Fibroblast of skin of back (primary cell): ENCODE data around the gene TRPV2.

Source experiments
- DNase-seq: peaks from one replicate; pipeline ENCODE4 v3.0.0-alpha.2; 2013

TRPV2 gene

DNA sequence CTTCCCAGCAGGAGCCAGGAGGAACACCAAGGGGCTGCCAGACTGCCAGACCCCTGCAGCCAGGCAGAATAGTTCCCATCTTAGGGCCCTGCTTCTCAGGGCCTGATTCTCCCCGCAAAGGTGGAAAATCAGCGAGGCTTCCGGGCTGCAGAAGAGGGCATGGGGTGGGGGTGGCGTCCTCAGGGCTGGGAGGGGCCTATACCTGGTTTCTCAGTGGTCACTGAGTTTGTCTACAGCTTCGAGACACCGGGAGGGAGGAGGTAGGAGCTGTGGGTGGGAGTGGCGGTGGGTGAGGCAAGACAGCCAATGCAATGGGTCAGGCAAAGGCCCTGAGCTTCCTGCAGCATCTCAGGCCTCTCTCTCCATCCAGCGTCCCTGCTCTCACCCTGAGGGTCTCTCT, 62.3 kb downstream of the TRPV2 start:
- no peak for DNase-seq

- no peak for DNase-seq
Measured at GRCh38 chr17:16478649-16479048, 63.3 kb downstream of the TRPV2 start.

DNA sequence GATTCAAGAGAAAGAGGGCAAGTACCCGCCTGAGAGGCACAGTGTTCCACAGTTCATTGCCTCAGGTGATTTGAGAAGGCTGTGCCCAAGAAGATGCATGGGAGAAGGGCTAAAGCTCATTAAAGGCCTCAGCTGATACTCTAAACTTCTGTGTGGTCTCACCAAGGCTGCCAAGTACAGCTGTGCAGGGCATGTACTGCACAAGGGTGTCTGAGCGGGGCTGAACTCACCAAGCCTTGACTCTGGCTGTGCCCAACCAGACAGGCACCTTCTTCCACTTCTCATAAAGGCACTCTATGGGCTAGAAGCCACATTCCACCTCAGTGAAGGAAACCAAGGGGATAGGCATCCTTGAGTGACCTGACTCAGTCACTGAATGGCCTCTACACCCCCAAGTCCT, 63.9 kb downstream of the TRPV2 start:
- DNase-seq = no peak

DNA sequence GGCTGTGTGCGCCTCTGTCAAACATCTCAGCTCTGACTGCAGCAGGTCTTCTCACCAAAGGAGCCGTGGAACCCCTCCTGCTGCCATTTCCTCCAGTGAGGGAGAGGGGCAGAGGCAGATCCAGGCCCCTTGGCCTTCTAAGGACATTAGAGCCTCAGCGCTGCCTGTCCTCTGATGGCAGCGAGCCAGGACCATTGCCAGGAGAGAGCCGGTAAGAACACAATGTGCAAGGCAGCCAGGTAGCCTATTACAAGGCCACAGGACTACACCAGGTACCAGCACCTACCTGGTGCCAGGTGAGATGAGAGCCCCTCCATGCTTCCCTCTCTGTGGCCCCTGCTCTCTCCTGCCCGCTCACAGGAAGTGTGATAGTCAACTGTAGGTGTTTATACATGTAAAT, 65.6 kb downstream of the TRPV2 start:
- DNase-seq = no peak

DNA sequence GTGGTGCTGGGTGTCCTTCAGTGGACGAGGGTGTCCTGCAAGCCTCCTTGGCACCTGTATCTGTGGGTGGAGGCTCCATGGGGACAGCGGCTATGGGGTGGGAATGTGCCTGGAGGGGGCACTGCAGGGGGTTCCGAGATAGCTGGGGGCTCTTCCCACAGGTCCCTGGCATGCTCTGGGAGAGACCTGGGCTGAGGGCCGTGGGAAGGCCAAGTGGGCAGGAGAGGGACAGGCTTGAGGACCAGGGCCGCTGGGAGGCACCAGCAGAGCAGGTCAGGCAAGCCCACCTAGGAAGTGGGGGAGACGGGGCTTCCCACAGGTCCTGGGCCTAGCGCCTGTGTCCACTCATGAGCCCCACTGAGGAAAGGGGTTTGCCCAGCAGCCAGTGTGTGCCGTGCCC, 66.9 kb downstream of the TRPV2 start:
- DNase-seq = no peak

DNA sequence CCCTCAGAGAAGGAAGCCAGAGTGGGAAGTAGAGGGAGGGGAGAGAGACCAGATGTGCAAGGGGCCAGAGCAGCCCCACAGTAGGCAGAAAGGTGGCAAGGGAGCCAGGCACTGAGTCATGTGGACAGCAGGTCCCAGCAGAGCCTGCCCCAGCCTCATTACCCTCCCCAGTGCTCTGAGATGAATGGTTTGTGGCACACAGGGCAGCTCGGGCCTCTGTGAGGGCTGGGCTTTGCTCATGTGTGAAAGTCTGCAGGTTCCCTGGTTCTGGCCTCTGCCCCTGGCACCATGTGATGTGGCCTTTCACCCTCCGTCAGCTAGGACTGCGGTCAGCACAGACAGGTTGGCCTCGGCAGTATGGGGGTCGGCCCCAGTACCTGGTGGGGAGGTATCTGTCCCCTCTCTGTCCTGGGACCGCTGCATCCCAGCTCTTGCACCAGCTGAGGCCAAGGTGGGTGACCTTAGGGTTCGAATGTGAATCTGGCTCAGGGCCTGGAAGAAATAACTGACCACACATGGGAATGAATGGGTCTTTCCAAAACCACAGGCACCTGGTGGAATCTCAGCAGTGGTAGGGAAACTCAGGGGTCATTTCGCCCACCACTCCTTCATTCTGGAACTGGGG, 67.8 kb downstream of the TRPV2 start:
- DNase-seq = no peak

- DNase-seq = no peak
Measured at GRCh38 chr17:16484445-16485175, 69.2 kb downstream of the TRPV2 start.
